ENCODE data around the gene PXDC1.

Gene PXDC1

DNA sequence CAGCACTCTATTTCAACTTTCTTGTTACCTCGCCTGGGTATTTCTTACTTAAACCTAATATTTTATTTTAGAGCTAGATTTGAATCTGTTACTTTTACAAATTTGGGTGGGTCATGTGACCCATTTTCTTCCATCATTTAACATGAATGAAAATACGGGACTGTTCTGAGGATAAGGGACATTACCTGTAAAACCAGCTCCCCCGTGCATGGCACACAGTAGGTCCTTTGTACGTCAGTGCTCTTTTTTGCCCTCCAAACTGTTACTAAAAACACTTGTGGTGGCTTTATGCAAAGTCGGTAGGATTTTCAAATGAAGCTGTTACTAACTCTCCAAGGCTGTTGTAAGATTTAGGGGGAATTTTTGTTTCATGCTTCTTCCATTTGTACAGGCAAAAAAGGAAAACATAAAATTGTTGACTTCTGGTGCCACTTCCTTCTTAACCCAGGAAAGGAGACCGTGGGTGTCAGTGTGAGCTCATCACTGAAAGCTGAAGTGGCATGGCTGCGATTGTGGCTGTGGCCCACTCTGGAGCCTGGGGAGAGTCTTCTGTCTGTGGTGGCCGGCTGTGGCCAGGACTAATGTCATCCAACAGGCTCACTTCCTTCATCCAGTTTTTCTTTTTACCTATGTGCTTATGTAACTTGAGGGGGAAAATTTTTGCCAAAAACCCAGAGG, 40.2 kb upstream of the PXDC1 start:
- 92 to 94% methylated on average over 7 to 8 of the region's 8 CpGs for whole genome bisulfite sequencing, 2 experiments
- H3K9me3 ChIP-seq (ENCODE audit: control insufficient read depth, low read length): no peaks in the 10 kb centered on the region
- H3K27ac ChIP-seq (ENCODE audit: insufficient read depth, low read depth, low read length, poor library complexity, severe bottlenecking): no peak overlapping the region
- no peaks in the 10 kb centered on the region for H3K4me1 ChIP-seq (ENCODE audit: control insufficient read depth, insufficient read depth, low read length)
- H3K4me3 ChIP-seq (ENCODE audit: insufficient read depth, low read depth, low read length): no peak overlapping the region
- no peaks in the 10 kb centered on the region for H3K27me3 ChIP-seq (ENCODE audit: control insufficient read depth, insufficient read depth, low read length, poor library complexity, severe bottlenecking)
- no peaks in the 10 kb centered on the region for H3K36me3 ChIP-seq (ENCODE audit: control insufficient read depth, insufficient read depth, low read length)

DNA sequence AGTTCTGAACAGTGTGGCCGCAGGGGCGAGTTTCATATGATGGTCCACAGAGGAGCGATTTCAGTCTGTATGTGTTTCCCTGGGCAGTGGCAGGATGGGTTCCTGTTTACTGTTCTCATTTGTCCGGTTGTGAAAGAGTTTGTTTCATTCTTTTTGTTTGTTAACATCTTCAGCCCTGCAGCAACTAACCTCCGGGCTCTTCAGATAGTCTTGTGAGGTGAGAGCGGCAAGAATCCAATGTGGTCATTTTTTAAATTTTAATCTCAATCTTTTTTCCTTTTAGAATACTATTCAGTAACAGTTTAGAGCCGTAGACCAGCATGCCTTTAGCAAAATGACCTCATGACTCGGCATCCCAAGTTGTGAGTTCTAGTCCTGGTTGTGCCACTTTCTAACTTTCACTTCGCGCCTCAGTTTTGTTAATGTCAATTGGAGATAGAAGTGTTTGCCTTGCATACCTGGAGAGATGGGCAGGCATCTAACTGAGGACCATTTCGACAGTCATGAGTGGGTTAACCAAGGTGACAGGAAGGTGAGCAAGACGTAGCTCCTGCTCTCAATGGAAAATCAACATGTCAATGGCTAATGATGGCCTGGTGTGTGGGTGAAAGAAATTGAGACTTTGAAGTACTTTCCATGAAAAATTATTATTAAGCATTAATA, 38.5 kb upstream of the PXDC1 start:
- 91 to 96% methylated on average over 12 of the region's 12 CpGs for WGBS, 2 experiments
- H3K27me3 ChIP-seq (ENCODE audit: control insufficient read depth, insufficient read depth, low read length, poor library complexity, severe bottlenecking): no peaks in the 10 kb centered on the region
- no peak overlapping the region for H3K27ac ChIP-seq (ENCODE audit: insufficient read depth, low read depth, low read length, poor library complexity, severe bottlenecking)
- H3K36me3 ChIP-seq (ENCODE audit: control insufficient read depth, insufficient read depth, low read length): no peaks in the 10 kb centered on the region
- H3K4me1 ChIP-seq (ENCODE audit: control insufficient read depth, insufficient read depth, low read length): no peaks in the 10 kb centered on the region
- H3K4me3 ChIP-seq (ENCODE audit: insufficient read depth, low read depth, low read length): no peak overlapping the region
- no peaks in the 10 kb centered on the region for H3K9me3 ChIP-seq (ENCODE audit: control insufficient read depth, low read length)

DNA sequence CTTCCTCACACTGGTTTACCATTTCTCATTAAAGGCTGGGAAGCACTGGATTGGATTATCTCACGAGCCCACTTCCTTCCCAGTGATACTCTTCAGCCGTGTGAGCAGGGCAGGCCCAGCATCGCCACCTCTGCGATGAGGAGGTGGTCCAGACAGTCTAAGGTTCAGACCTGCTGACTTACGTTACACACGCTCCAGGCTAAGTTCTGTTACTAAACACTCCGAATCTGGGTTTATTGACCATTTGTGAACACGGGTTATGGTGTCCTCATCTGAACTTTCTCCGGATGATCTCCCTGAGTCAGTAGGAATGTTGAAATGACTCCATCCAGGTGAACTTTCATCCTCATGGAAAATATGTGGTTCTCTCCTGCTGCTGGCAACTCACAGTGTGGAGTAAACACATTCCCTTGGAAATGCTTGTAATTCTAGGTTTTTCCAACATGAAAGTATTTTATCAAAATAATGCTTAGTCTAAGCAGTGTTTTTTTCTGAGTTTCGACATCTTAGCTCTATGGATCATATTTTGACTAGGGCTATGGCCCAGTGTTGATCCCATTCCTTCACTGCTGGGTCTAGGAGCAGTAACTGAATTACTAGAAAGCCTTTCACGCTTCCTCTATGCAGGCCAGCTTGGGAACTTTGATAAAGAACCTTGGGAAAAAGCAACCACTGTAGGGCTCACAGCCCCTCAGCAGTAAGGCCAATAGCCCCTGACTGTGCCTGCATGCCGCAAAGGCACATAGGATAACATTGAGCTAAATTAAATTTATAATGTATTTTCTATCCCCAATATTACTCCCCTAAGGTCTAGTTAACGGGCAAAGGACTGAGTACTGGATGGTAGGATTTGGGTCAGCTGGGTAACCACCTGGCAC, 37.7 kb upstream of the PXDC1 start:
- Histone ChIP-seq H3K9me3 (ENCODE audit: control insufficient read depth, low read length) (no peaks in the 10 kb centered on the region), H3K27me3 (ENCODE audit: control insufficient read depth, insufficient read depth, low read length, poor library complexity, severe bottlenecking) (no peaks in the 10 kb centered on the region), H3K4me3 (ENCODE audit: insufficient read depth, low read depth, low read length) (no peak overlapping the region), H3K4me1 (ENCODE audit: control insufficient read depth, insufficient read depth, low read length) (no peaks in the 10 kb centered on the region), H3K27ac (ENCODE audit: insufficient read depth, low read depth, low read length, poor library complexity, severe bottlenecking) (no peak overlapping the region), H3K36me3 (ENCODE audit: control insufficient read depth, insufficient read depth, low read length) (no peaks in the 10 kb centered on the region)
- WGBS, 2 experiments: 95% methylated on average over 12 of the region's 13 CpGs

DNA sequence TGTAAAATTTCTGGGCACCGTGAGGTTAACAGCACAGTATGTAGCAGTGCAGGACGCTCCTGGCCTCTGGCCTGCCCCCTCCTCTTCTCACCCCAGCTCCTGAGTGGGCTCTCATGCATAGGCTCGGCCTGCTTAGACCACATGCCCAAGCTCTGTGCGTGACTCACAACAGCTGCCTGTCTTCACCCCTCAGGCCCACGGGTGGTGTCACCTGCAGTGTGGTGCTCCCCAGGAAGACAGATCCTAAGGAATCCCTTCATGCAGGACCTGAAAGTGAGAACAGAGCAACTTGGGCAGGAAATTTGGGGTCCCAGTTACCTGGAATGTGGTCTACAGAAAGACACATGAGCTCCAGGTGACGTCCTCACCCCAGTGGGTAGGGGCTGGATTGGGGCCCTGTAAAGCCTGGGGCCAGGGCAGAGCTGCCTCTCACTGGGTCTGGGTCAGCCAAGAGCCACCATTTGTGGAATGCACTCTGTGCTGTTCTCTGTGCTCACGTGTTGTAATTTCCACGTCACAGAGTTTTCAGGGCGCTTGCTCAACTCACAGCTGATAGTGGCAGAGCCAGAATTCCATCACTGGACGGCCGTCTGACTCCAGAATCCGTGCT, 37.0 kb upstream of the PXDC1 start:
- Histone ChIP-seq H3K36me3 (ENCODE audit: control insufficient read depth, insufficient read depth, low read length) (no peaks in the 10 kb centered on the region), H3K4me3 (ENCODE audit: insufficient read depth, low read depth, low read length) (no peak overlapping the region), H3K9me3 (ENCODE audit: control insufficient read depth, low read length) (no peaks in the 10 kb centered on the region), H3K4me1 (ENCODE audit: control insufficient read depth, insufficient read depth, low read length) (no peaks in the 10 kb centered on the region), H3K27me3 (ENCODE audit: control insufficient read depth, insufficient read depth, low read length, poor library complexity, severe bottlenecking) (no peaks in the 10 kb centered on the region), H3K27ac (ENCODE audit: insufficient read depth, low read depth, low read length, poor library complexity, severe bottlenecking) (no peak overlapping the region)
- 93% methylated on average over 12 of the region's 12 CpGs for WGBS, 2 experiments

DNA sequence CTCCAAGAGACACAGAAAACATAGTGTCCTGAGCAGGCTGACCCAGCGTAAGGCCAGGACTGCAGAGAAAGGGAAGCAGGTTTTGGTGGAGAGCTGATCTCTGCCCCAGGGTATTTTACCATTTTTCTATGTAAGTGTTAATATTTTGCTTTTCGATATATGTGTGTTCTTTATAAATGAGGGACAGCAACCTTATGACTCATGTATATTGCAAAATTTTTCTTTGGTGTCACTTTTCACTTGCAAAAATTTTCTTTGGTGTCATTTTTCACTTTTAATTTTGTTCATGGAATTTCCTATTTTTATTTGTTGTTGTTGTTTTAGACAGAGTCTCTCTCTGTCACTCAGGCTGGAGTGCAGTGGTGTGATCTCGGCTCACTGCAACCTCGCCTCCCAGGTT, 34.6 kb upstream of the PXDC1 start:
- WGBS, 2 experiments: 92 to 96% methylated on average over 4 of the region's 4 CpGs
- Histone ChIP-seq H3K4me3 (ENCODE audit: insufficient read depth, low read depth, low read length) (no peak overlapping the region), H3K9me3 (ENCODE audit: control insufficient read depth, low read length) (no peaks in the 10 kb centered on the region), H3K36me3 (ENCODE audit: control insufficient read depth, insufficient read depth, low read length) (no peaks in the 10 kb centered on the region), H3K27me3 (ENCODE audit: control insufficient read depth, insufficient read depth, low read length, poor library complexity, severe bottlenecking) (no peaks in the 10 kb centered on the region), H3K27ac (ENCODE audit: insufficient read depth, low read depth, low read length, poor library complexity, severe bottlenecking) (no peak overlapping the region), H3K4me1 (ENCODE audit: control insufficient read depth, insufficient read depth, low read length) (no peaks in the 10 kb centered on the region)

DNA sequence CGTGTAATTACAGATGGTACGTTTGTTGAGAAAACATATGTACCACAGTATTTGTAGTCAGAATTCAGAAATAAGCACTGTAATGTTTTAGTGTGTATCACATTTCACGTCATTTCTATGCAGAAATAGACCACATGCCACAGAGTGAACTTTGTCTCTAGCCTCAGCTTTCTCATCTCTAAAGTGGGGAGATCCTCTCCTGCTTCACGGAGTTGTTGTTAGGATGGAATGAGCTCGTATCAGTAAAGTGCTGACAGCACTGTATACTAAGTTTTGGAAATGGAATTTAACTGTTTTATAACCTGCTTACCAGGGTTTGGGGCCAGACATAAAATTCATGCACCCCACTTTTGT, 34.2 kb upstream of the PXDC1 start:
- H3K4me3 ChIP-seq (ENCODE audit: insufficient read depth, low read depth, low read length): no peak overlapping the region
- no peaks in the 10 kb centered on the region for H3K4me1 ChIP-seq (ENCODE audit: control insufficient read depth, insufficient read depth, low read length)
- 89 to 93% methylated on average over 4 to 5 of the region's 5 CpGs for WGBS, 2 experiments
- no peaks in the 10 kb centered on the region for H3K9me3 ChIP-seq (ENCODE audit: control insufficient read depth, low read length)
- H3K27me3 ChIP-seq (ENCODE audit: control insufficient read depth, insufficient read depth, low read length, poor library complexity, severe bottlenecking): no peaks in the 10 kb centered on the region
- H3K36me3 ChIP-seq (ENCODE audit: control insufficient read depth, insufficient read depth, low read length): no peaks in the 10 kb centered on the region
- H3K27ac ChIP-seq (ENCODE audit: insufficient read depth, low read depth, low read length, poor library complexity, severe bottlenecking): no peak overlapping the region

DNA sequence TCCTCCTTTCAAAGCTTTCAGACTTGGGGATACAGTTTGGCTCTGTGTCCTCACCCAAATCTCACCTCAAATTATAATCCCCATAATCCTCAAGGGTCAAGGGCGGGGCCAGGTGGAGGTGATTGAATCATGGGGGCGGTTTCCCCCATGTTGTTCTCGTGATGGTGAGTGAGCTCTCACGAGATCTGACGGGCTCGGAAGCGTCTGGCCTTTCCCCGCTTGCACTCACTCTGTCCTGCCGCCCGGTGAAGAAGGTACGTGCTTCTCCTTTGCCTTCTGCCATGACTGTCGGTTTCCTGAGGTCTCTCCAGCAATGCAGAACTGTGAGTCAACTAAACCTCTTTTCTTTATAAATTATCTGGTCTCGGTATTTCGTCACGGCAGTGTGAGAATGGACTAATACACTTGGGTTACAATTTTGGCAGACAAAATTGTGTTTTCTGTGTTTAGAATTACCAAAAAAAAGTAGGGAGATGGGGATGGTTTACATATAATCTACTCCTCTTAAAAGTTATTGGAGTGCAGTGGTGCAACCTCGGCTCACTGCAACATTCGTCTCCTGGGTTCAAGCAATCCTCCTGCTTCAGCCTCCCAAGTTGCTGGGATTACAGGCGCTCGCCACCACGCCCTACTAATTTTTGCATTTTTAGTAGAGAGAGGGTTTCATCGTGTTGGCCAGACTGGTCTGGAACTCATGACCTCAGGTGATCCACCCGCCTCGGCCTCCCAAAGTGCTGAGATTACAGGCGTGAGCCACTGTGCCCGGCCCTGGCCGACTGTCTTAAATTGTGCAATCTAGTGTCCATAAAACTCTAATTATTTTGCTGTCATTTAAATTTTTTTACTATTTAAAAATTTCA, 33.6 kb upstream of the PXDC1 start:
- H3K9me3 ChIP-seq (ENCODE audit: control insufficient read depth, low read length): no peaks in the 10 kb centered on the region
- no peaks in the 10 kb centered on the region for H3K36me3 ChIP-seq (ENCODE audit: control insufficient read depth, insufficient read depth, low read length)
- 94% methylated on average over 26 of the region's 26 CpGs for WGBS, 2 experiments
- H3K4me1 ChIP-seq (ENCODE audit: control insufficient read depth, insufficient read depth, low read length): no peaks in the 10 kb centered on the region
- H3K27ac ChIP-seq (ENCODE audit: insufficient read depth, low read depth, low read length, poor library complexity, severe bottlenecking): no peak overlapping the region
- no peak overlapping the region for H3K4me3 ChIP-seq (ENCODE audit: insufficient read depth, low read depth, low read length)
- H3K27me3 ChIP-seq (ENCODE audit: control insufficient read depth, insufficient read depth, low read length, poor library complexity, severe bottlenecking): no peaks in the 10 kb centered on the region

DNA sequence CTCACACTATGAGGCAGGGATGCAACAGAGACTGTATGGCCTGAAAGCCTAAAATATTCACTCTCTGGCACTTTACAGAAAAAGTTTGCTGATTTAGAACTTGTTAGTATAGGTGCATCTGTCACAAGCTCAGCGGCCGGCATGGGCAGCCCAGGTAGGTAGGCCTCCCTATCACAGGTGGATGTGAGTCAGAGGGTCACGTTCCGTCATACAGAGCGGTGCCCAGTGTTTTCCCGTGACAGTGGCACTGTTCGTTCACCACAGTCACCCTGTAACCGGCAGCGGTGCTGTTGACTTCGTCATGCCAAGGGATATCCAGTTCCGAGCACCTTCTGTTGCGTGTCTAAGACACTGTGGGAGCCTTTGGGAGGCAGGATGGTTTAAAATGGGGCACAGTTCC, 32.9 kb upstream of the PXDC1 start:
- 96 to 97% methylated on average over 12 of the region's 12 CpGs for WGBS, 2 experiments
- H3K4me1 ChIP-seq (ENCODE audit: control insufficient read depth, insufficient read depth, low read length): no peaks in the 10 kb centered on the region
- no peaks in the 10 kb centered on the region for H3K36me3 ChIP-seq (ENCODE audit: control insufficient read depth, insufficient read depth, low read length)
- H3K9me3 ChIP-seq (ENCODE audit: control insufficient read depth, low read length): no peaks in the 10 kb centered on the region
- H3K27me3 ChIP-seq (ENCODE audit: control insufficient read depth, insufficient read depth, low read length, poor library complexity, severe bottlenecking): no peaks in the 10 kb centered on the region
- H3K4me3 ChIP-seq (ENCODE audit: insufficient read depth, low read depth, low read length): no peak overlapping the region
- H3K27ac ChIP-seq (ENCODE audit: insufficient read depth, low read depth, low read length, poor library complexity, severe bottlenecking): no peak overlapping the region

DNA sequence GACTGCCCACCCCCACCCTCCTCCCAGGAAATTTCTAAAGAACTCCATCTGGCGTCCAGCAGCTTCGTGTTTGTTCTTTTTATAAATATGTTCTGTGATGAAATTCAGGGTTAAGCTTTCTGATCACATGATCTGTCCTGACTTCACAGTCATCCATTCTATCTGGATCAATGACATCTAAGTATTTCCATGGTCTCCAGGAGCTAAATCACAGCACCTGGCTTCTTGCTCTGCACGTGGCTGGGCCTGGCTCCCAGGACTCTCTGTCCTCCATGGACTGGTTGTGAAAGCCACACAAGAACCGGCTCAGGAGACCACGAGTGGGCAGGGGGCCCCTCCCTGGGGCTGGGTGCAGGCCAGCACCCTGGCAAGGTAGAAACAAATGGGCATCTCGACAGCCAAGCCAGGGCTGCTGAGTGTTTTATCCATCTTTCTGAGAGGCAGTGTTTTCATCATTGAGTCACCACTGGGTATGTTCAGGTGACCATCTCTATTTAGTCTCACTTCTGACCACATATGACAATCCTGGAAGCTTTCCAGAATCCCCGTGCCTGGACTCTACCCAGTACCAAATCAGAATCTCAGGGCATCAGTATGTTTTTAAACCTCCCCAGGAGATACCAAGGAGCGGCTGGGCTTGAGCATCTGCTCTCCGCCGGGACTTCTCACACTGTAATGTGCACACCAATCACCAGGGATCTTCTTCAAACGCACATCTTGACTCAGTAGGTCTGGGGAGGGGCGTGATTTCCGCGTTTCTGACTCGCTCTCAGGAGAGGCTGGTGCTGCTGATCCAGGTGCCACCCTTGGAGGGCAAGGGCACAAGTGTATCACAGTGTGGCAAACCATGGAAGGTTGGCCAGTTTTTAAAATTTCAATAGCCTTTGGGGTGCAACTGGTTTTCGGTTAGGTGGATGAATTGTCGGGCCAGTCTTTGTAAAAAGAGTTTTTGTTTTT, 31.6 kb upstream of the PXDC1 start:
- WGBS, 2 experiments: 92 to 94% methylated on average over 15 to 17 of the region's 17 CpGs
- no peak overlapping the region for H3K4me3 ChIP-seq (ENCODE audit: insufficient read depth, low read depth, low read length)
- H3K27me3 ChIP-seq (ENCODE audit: control insufficient read depth, insufficient read depth, low read length, poor library complexity, severe bottlenecking): no peaks in the 10 kb centered on the region
- no peaks in the 10 kb centered on the region for H3K4me1 ChIP-seq (ENCODE audit: control insufficient read depth, insufficient read depth, low read length)
- no peaks in the 10 kb centered on the region for H3K9me3 ChIP-seq (ENCODE audit: control insufficient read depth, low read length)
- no peak overlapping the region for H3K27ac ChIP-seq (ENCODE audit: insufficient read depth, low read depth, low read length, poor library complexity, severe bottlenecking)
- no peaks in the 10 kb centered on the region for H3K36me3 ChIP-seq (ENCODE audit: control insufficient read depth, insufficient read depth, low read length)

All from ectodermal cell (in vitro differentiated cells).